ENCODE results near the gene MOAP1.

- TF ChIP-seq, protein P1, sequence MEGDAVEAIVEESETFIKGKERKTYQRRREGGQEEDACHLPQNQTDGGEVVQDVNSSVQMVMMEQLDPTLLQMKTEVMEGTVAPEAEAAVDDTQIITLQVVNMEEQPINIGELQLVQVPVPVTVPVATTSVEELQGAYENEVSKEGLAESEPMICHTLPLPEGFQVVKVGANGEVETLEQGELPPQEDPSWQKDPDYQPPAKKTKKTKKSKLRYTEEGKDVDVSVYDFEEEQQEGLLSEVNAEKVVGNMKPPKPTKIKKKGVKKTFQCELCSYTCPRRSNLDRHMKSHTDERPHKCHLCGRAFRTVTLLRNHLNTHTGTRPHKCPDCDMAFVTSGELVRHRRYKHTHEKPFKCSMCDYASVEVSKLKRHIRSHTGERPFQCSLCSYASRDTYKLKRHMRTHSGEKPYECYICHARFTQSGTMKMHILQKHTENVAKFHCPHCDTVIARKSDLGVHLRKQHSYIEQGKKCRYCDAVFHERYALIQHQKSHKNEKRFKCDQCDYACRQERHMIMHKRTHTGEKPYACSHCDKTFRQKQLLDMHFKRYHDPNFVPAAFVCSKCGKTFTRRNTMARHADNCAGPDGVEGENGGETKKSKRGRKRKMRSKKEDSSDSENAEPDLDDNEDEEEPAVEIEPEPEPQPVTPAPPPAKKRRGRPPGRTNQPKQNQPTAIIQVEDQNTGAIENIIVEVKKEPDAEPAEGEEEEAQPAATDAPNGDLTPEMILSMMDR (IDR thresholded peaks at IDR 0.05; ENCODE audit: low read depth, low read length, missing input control), result no peak
- TF ChIP-seq GABPA (IDR thresholded peaks at IDR 0.05 in 1 of 2, conservative IDR thresholded peaks at IDR 0.05 in 1 of 2) (no peak), ZBTB33 (IDR thresholded peaks at IDR 0.05) (no peak), NR2F2 (IDR thresholded peaks at IDR 0.05) (no peak), JUND (IDR thresholded peaks at IDR 0.05) (no peak), SP1 (IDR thresholded peaks at IDR 0.05) (no peak), MAX (IDR thresholded peaks at IDR 0.05) (no peak), TAF1 (conservative IDR thresholded peaks at IDR 0.05) (no peak), YY1 (IDR thresholded peaks at IDR 0.05) (no peak)
- TF ChIP-seq, protein P2, sequence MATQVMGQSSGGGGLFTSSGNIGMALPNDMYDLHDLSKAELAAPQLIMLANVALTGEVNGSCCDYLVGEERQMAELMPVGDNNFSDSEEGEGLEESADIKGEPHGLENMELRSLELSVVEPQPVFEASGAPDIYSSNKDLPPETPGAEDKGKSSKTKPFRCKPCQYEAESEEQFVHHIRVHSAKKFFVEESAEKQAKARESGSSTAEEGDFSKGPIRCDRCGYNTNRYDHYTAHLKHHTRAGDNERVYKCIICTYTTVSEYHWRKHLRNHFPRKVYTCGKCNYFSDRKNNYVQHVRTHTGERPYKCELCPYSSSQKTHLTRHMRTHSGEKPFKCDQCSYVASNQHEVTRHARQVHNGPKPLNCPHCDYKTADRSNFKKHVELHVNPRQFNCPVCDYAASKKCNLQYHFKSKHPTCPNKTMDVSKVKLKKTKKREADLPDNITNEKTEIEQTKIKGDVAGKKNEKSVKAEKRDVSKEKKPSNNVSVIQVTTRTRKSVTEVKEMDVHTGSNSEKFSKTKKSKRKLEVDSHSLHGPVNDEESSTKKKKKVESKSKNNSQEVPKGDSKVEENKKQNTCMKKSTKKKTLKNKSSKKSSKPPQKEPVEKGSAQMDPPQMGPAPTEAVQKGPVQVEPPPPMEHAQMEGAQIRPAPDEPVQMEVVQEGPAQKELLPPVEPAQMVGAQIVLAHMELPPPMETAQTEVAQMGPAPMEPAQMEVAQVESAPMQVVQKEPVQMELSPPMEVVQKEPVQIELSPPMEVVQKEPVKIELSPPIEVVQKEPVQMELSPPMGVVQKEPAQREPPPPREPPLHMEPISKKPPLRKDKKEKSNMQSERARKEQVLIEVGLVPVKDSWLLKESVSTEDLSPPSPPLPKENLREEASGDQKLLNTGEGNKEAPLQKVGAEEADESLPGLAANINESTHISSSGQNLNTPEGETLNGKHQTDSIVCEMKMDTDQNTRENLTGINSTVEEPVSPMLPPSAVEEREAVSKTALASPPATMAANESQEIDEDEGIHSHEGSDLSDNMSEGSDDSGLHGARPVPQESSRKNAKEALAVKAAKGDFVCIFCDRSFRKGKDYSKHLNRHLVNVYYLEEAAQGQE (IDR thresholded peaks at IDR 0.05), result no peak
These were observed 14.3 kb upstream of the MOAP1 start for GRCh38 chr14:93199031-93199430.

Data from liver (tissue), 3 donors.